Nephron progenitor cell (in vitro differentiated cells): ENCODE results near the gene C11orf58.
A peak's percentile ranks its signal among the peaks of the same experiment; 100 is the strongest.

ENCODE experiments used
- DNase-seq: peaks from one replicate; pipeline ENCODE4 v3.0.0; 2021
- H3K27ac Mint-ChIP-seq: 2 replicates; pipeline ENCODE4 v1.8.0; 2021; ENCODE audit warnings: mild to moderate bottlenecking, moderate library complexity, mixed read lengths
- H3K27me3 Mint-ChIP-seq: 2 replicates; pipeline ENCODE4 v1.8.0; 2021; ENCODE audit warnings: mild to moderate bottlenecking, low read depth, mixed read lengths; ENCODE audit not compliant: poor library complexity
- H3K36me3 Mint-ChIP-seq: 2 replicates; pipeline ENCODE4 v1.8.0; 2021; ENCODE audit warnings: low read depth, mixed read lengths
- H3K4me1 Mint-ChIP-seq: 2 replicates; pipeline ENCODE4 v1.8.0; 2021; ENCODE audit warnings: mixed read lengths
- H3K4me3 Mint-ChIP-seq: 2 replicates; pipeline ENCODE4 v1.8.0; 2021; ENCODE audit warnings: mild to moderate bottlenecking, moderate library complexity, mixed read lengths
- H3K9me3 Mint-ChIP-seq: 2 replicates; pipeline ENCODE4 v1.8.0; 2021; ENCODE audit warnings: mild to moderate bottlenecking, moderate library complexity, mixed read lengths
- TF ChIP-seq, protein P1 (sequence below): fragments of 200-600 bp; sonication (generic); IDR thresholded peaks from 2 replicates; pipeline ENCODE4 v1.5.0; 2021; ENCODE audit warnings: antibody characterized with exemption

The C11orf58 gene

DNA sequence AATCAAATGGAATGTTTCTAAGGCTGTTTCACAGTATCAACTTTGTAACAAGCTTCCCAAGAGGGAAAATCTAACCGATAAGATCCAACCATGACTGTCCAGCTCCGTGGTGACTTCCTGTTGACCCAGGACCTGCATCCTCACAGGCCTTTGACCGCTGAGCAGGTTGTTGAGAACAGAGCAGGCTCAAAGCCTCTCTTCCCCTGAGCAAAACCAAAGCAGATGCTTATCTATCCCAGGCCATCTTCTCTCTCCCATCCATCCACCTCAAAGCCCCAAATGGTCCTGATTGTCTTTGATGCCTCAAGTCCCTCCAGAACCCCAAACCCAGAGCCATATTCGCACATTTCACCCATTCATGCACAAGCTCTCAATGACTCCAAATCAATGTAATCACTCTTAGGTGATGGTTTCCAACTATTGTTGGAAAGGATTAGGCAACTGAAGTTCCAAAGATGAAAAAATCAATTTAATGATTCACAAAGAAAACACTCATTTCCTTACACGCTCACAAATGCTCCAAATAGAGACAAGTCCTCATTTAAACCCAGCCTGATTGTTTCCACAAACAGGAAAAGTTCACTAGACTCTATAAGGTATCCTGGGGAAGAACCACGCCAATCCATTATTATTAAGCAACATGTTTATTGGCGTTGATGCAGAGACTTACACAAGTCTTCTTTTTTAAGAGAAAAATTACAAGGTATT lies 48.7 kb downstream of the C11orf58 start:
- DNase-seq, result no peak
- peaks cover 37% of the 10 kb centered on the region for H3K4me1 Mint-ChIP-seq
- H3K9me3 Mint-ChIP-seq, result no peaks in the 10 kb centered on the region
- no peaks in the 10 kb centered on the region for H3K36me3 Mint-ChIP-seq
- no peak overlapping the region for H3K27ac Mint-ChIP-seq
- TF ChIP-seq, protein P1, sequence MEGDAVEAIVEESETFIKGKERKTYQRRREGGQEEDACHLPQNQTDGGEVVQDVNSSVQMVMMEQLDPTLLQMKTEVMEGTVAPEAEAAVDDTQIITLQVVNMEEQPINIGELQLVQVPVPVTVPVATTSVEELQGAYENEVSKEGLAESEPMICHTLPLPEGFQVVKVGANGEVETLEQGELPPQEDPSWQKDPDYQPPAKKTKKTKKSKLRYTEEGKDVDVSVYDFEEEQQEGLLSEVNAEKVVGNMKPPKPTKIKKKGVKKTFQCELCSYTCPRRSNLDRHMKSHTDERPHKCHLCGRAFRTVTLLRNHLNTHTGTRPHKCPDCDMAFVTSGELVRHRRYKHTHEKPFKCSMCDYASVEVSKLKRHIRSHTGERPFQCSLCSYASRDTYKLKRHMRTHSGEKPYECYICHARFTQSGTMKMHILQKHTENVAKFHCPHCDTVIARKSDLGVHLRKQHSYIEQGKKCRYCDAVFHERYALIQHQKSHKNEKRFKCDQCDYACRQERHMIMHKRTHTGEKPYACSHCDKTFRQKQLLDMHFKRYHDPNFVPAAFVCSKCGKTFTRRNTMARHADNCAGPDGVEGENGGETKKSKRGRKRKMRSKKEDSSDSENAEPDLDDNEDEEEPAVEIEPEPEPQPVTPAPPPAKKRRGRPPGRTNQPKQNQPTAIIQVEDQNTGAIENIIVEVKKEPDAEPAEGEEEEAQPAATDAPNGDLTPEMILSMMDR, result no peak
- no peak overlapping the region for H3K4me3 Mint-ChIP-seq
- peaks cover 5% of the 10 kb centered on the region for H3K27me3 Mint-ChIP-seq

DNA sequence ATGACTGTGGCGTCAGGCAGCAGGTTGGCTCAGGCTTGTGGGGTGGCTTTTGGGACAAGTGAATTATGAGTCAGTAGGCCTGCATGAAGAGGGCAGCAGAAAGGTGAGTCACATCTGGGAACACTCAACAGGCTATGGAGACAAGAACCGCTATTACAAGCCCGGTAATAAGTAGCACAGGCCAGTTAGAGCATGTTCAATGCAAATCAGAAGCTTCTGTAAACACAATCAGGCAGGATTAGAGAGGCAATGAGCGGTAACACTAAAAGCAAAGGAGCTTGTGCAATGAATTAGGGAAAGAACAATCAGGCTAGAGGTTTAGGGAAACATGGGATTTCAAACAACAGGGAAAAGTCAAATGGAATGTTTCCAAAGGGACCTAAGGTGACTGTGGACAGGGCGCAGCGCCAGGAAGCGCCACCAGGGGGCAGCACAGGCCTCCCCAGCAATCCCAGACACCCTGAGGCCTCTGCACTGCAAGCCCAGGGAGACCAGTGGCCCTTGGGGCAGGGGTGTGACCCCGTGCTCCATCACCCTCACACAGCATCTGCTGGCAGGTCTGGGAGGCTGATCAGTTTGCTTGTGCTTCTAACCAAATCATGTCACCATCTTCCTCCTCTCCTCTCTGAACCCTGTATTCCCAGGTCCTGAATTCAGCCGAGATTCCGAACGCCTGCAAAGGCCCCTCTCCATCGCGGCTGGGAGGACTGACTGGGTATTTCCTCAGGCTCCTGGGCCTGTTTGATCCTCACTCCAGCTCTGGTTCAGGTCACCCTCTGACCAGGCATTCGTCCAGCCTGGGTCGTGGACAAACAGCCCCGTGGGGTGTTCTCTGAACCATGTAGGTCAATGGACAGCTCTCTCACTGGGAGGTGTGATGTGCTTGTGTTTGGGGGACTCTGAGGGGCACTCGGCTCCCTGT lies 50.0 kb downstream of the C11orf58 start:
- peaks cover 5% of the 10 kb centered on the region for H3K27me3 Mint-ChIP-seq
- no peak overlapping the region for H3K4me3 Mint-ChIP-seq
- peaks cover 37% of the 10 kb centered on the region for H3K4me1 Mint-ChIP-seq
- TF ChIP-seq, protein P1, result peak; percentile 98
- DNase-seq, result peak; percentile 84
- no peak overlapping the region for H3K27ac Mint-ChIP-seq
- H3K9me3 Mint-ChIP-seq, result no peaks in the 10 kb centered on the region
- H3K36me3 Mint-ChIP-seq, result no peaks in the 10 kb centered on the region

DNA sequence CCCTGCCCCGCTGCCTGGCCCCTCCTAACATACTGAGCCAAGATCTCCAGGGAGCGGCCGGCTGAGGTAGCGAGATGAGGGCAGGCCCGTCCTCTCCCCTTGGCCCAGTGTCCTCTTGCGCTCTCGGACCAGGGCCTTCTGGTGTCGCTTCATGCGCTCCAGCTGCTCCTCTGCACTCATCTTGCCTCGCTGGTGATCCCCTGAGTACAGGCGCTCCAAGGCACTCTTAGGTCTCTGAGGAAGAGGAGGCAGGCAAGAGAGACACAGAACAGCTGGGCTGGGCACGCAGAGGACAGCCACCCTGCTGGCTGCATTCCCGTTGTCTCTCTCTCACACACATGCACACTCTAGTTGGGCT lies 50.6 kb downstream of the C11orf58 start:
- TF ChIP-seq, protein P1, result no peak
- no peak for DNase-seq
- Mint-ChIP-seq H3K9me3 (no peaks in the 10 kb centered on the region), H3K27me3 (peaks cover 5% of the 10 kb centered on the region), H3K27ac (no peak overlapping the region), H3K36me3 (no peaks in the 10 kb centered on the region), H3K4me3 (no peak overlapping the region), H3K4me1 (peaks cover 31% of the 10 kb centered on the region)

DNA sequence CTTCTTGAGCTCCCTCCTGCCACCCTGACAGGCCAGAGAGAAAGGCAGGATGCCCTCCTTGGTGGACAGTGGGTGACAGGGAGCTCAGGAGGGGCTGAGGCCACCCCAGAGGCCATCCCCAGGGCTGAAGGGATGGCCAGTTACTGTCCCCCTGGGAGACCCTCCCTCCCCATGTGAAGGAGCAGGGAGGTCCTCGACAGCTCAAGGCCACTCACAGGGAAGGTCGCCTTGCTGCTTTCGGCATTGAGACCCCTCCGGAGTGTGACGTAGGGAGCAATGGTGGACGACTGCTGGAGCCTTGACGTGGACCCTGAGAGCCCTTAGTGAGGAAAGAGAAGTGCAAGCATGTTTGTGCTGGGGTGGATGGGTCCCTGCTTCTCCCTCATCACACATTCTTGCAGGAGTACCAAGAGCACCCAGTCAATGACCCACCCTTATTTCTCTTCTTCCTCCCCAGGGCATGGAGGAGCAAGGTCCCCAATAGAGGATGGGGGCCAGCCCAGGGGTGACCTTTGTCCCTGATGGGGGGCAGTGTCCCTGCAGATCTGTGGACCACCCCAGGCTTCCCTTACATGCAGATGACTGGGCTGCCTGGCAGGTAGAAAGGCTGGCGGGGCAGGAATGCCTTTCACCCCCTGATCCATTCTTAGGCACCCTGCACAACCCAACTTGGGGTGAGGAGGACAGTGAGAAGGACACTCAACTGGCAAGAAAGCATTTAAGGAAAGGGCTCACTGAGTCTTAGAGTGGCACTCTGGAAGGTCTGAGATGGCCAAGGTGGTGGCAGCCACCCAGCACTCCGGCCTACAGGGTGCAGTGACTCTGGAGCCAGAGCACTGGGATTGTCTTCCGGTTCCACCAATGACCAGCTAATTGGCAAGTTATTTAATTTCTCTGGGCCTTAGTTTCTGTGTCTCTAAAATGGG lies 51.4 kb downstream of the C11orf58 start:
- Mint-ChIP-seq H3K36me3 (no peaks in the 10 kb centered on the region), H3K4me3 (no peak overlapping the region), H3K9me3 (no peaks in the 10 kb centered on the region), H3K27ac (no peak overlapping the region), H3K27me3 (peaks cover 8% of the 10 kb centered on the region), H3K4me1 (peaks cover 24% of the 10 kb centered on the region)
- no peak for DNase-seq
- TF ChIP-seq, protein P1, result no peak

DNA sequence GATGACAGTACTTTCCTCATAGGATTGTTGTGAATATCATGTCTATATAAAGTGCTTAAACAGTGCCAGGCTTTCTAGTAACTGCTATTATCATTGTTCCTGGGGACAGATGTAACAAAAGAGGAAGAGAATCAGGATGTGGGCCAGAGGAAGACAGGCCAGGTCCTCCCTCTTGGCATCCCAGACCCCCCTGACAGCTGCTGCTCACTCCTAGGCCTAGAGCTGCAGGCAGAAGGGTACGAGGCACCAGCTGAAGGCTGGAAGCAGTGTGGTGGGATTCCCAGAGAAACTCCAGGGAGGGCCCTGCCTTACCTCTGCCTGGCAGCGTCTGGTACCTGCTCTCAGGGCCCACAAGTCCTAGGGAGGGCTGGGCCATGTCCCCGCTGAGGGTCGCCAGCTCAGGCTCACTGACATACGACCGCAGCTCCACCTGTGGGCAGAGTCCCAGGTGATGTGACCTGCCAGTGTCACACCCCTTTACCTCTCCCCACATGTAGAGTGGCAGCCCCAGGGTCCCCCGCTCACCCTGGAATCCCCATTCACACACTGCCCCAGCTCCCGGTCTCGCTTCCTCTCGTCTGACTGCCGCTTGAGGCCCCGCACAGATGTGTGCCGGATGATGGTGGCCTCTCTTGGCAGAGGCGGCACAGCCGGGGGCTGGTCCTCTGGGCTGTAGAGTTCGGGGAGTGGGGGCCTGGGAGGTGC lies 52.2 kb downstream of the C11orf58 start:
- H3K4me3 Mint-ChIP-seq, result no peak overlapping the region
- DNase-seq, result no peak
- H3K36me3 Mint-ChIP-seq, result no peaks in the 10 kb centered on the region
- peaks cover 22% of the 10 kb centered on the region for H3K4me1 Mint-ChIP-seq
- no peaks in the 10 kb centered on the region for H3K9me3 Mint-ChIP-seq
- H3K27me3 Mint-ChIP-seq, result peaks cover 11% of the 10 kb centered on the region
- TF ChIP-seq, protein P1, result no peak
- H3K27ac Mint-ChIP-seq, result no peak overlapping the region
